HG03280 (cell line): Measurements from ENCODE around the gene YEATS4.

Experiments used
- ATAC-seq: cut with Tn5 transposase; IDR thresholded peaks from one replicate; pipeline ENCODE4 v1.9.1; 2021; ENCODE audit warnings: mild to moderate bottlenecking, moderate library complexity; ENCODE audit not compliant: unreplicated experiment

Gene YEATS4

DNA sequence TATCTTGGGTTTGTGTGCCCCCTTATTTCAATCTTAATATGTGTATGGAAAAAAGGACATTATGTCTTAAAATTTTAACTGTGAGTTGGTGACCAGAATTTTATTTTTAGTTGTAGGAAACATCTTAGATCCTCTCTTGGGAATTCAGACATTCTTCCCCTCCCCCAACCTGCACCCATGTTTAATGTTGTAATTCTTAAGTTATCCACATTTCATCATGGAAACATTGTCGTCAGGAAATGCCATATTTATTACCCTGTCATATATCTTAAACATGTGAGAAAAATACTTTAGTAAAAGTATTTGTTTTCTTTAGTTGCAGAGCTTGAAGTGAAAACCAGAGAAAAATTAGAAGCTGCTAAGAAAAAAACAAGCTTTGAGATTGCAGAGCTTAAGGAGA, 30.3 kb downstream of the YEATS4 start:
- ATAC-seq: no peak

DNA sequence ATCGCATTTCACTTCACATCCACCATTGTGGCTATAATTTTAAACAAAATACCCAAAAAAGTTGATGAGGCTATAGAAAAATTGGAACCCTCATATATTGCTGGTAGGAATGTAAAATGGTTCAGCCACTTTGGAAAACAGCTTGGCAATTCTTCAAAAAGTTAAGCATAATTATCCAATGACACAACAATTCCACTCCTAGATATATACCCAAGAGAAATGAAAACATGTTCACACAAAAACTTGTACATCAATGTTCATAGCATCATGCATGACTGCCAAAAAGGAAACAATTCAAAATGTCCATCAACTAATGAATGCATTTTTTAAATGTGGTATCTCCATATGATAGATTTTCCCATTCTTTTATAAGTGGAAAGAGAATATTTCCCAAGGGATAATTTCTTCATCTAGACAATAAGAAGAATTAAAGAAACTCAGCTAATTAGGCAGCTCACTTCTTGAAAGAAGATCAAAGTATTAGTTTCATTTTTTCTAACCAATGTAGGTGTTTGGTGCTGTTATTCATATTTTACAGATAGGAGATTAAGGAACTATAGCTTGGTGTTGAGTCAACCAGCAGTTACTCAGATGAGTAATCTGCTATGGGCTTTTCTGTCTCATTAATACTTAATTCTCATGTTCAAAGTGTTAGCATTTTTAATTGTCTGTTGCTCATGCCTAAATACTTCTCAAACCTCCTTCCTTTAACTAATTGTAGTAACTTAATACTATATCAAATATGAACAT, 32.8 kb downstream of the YEATS4 start:
- ATAC-seq: no peak

GRCh38 chr12:69396041-69396440, 36.5 kb downstream of the YEATS4 start:
- ATAC-seq: no peak

GRCh38 chr12:69396963-69397362, 37.4 kb downstream of the YEATS4 start:
- ATAC-seq: no peak

- ATAC-seq: no peak
Observed at GRCh38 chr12:69397978-69398377, 38.4 kb downstream of the YEATS4 start.

- ATAC-seq: no peak
Observed at GRCh38 chr12:69401940-69402339, 42.4 kb downstream of the YEATS4 start.

DNA sequence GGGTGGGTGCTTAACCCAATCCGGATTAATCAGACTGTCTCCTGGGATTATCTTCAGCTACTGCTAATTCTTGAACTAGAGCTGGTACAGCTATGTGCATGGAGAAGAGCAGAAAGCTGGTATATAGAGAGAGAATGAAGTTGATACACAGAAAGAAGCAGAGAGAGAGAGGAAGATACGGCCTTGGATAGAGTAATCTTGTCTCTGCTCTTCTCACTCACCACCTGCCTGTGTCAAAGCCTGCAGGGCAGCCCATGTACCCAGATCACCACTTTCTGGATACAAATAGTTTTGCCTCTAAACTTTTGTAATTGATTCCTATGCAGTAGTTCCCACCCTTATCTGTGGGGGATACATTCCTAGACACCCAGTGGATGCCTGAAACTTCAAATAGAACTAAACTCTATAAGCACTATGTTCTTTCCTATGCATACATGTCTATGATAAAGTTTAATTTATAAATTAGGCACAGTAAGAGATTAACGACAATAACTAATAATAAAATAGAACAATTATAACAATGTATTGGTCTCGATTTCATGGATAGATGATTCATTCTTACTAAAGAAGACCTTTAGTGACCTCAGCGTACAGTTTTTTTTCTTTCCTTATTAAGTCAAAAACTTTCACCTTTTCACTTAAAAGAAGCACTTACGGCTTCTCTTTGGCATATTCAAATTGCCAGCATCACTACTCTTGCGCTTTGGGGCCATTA, 45.5 kb downstream of the YEATS4 start:
- no peak for ATAC-seq

GRCh38 chr12:69405566-69405865, 46.0 kb downstream of the YEATS4 start:
- ATAC-seq: no peak

DNA sequence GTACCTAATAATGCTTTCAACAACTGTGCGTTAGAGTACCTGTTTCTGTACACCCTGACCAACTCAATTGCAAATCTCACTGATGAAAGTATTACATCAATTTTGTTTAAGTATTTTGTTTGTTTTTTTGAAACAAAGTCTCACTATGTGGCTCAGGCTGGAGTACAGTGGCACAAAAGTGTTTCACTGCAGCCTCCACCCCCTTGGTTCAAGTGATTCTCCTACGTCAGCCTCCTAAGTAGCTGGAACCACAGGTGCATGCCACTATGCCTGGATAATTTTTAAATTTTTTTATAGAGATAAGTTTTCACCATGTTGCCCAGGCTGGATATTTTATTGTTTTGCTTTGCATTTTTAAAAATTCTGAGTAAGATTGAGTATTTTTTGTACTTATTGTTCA, 46.7 kb downstream of the YEATS4 start:
- no peak for ATAC-seq

DNA sequence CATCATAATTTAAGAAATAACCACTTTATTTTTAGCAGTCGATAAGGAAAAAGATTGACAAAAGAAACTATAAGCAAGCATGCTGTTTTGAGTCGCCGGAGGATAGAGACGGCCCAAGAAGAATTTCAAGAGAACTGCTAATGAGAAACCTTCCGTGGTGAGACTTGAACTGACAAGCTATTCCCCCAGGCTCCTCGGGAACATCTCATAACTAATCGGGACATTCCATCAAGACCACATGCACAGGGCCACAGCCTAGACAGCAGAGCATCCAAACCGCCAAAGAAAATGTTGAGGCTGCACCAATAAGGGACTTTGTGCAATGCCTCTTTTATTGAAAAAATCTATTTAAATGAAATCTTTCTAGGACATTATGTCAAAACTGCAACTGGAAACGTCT, 51.0 kb downstream of the YEATS4 start:
- ATAC-seq: no peak

DNA sequence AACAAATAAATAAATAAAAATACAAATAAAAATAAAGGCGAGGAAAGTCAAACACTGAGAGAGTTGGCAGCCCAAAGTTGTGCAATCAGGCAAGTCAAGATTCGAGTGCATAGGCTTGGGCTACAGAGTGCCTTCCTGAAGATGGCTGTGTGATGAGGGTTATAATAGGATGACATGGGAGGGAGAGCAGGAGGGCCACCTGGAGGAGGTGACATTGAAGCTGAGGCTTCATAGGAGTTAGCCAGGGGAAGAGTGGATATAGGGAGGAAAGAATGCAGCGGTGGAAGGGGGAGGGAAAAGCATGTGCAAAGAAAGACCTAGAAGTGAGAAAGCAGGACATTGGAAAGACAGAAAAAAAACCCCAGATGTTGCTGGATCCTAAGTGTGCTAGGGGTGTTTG, 53.1 kb downstream of the YEATS4 start:
- ATAC-seq: no peak

DNA sequence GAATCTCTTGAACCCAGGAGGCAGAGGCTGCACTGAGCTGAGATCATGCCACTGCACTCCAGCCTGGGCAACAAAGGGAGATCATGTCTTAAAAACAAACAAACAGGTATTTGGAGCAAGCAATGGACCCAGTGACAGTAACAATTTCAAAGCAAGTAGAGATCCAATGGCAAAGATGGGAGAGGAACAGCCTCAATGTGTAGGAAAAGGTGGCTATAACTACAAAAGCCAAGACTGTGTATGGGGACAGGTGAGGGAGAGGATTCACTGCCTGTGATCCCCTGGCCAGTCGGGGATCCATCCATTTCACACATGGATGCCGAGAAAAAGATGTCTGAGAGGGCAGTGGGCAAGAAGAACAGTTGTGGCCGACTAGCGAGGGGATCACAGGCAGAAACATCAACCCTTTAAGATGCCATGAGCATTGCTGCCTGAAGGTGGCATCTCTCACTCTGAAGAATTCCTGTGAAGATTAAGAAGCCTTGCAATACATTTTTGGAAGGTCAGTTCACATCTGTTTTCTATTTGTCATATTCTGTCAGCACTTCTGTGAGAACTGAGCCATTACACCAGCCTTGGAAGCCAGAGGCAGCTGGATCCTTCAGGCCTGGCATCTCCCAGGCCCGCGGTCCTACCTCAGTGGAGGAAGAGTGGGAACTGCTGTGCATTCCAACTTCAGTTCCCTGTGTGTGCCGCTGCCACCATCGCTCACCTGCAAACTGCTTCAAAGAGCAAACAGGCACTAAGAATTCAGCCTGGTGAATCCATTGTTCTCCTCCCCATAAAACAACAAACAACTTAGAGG, 56.1 kb downstream of the YEATS4 start:
- no peak for ATAC-seq

DNA sequence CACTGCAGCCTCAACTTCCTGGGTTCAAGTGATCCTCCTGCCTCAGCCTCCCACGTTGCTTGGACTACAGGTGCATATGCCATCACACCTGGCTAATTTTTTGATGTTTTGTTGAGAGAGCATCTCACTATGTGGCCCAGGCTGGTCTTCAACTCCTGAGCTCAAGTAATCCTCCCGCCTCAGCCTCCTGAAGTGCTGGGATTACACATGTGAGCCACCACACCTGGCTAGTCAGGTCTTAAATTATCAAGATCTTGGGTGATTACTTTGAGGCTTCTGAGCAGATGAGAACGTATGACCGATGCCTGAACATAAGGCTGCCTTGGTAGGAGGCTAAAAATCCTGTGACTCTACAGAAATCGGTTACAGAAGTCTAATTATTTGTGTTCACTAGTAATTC, 57.7 kb downstream of the YEATS4 start:
- no peak for ATAC-seq

GRCh38 chr12:69417741-69418167, 58.2 kb downstream of the YEATS4 start:
- ATAC-seq: no peak

DNA sequence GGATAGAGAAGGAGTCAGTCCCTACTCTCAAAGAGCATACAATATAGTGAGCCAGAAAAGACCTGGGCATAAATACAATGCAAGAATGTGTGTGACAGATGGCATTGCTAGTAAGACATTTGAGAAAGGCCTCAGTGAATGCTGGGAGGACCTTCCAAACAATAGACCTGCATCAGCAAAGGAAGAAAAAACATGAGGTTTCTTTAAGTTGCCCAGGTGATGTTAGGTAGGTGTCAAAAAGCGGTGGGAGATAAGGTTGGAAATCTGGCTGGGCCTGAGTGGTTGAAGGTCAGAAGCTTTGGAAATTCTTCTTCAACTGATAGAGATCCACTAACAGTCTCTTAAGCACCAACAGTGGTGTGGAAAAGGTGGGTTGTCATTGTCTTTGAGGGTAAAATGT, 60.2 kb downstream of the YEATS4 start:
- ATAC-seq: no peak

DNA sequence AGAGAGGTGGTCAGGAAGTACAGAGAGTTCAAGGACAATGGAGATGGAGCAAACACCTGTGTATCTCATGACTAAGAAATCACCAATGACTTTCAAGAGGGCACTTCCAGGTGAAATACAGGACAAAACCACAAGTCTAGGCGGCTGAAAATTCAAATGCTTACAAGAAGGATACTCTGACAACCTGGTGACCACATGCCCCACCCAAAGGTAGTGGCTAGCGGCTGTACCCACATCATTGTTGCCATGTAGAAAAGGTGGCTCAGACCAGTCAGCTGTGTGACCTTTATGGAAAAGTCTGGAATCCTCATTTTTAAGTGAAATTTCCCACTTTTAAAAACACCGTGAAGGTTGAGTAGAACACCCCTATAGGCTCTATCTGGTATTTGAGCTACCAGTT, 62.0 kb downstream of the YEATS4 start:
- ATAC-seq: no peak

GRCh38 chr12:69423037-69423905, 63.7 kb downstream of the YEATS4 start:
- no peak for ATAC-seq

DNA sequence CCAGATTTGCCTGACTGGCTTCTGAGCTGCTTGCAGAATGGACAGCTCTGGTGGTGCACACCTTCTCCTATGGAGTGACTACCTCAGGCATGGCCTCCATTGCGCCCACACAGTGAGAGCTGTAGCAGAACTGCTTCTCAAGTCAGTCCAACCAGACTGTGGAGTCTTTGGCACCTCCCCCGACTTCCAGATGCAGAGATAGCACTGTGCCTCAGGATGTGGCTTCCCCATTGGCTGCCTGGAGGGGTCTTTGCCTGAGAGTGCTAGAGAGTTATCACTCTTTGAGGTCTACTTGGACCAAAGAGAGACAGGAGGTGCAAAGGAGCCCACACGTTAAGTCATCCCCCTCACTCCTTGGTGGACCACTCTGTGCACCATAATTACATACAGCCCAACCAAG, 65.9 kb downstream of the YEATS4 start:
- no peak for ATAC-seq

- ATAC-seq: no peak
Observed at GRCh38 chr12:69428351-69429073, 69.0 kb downstream of the YEATS4 start.

DNA sequence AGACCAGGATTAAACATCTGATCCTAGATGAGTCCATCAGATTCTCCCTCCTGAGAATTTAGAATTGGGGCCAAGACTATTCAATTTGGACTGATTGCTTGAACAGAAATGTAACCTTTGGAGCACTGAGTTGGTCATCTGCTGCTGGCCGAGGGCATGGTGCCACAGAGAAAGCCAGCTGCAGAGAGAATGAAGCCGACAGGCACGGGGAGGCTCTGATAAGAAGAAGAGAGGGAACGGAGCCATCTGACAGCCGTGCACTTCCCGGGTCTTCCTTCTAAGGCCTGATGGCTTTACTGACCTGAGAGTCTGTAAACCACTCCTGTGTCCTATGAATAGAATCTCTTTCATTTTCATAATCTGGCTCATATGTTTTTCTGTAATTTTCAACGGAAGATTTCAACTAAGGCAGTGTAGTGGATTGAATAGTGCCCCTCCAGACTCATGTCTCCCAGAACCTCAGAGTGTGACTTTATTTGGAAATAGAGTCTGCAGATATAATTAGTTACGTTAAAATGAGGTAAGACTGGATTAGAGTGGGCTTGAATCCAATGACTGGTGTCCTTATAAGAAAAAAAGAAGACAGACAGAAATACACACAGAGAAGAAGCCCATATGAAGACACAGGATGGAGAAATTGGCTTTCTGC, 71.5 kb downstream of the YEATS4 start:
- ATAC-seq: no peak
